G401 (cell line): ENCODE results near the gene KCP. TPM values are rescaled to one million over a fixed set of nuclear protein-coding genes. Genes with fewer than 3 reads are reported as not detected.

Experiments
- DNase-seq: peaks from one replicate; pipeline ENCODE4 v3.0.0-alpha.2; 2015; ENCODE audit warnings: low spot score
- in situ Hi-C: cut with HindIII; loops from 2 replicates; pipeline ENCODE4 v1.10.0; 2016; ENCODE audit warnings: low sequenced_read_pairs, mixed read lengths
- total RNA-seq: library from RNA; depleted of rRNA; stranded (reverse); fragments of >200 nt; shearing (Covaris generic); gene quantifications from 2 replicates; pipeline ENCODE4 v1.2.3, GENCODE V29; 2014

KCP gene
- total RNA-seq, 1 experiment from 2014 or later, result 4.7 TPM

GRCh38 chr7:128911423-128912031 is 1.0 kb upstream of the KCP start:
- DNase-seq, result peak; percentile 57
- in situ Hi-C loops, result no loop called here

- DNase-seq, result peak; percentile 34
- in situ Hi-C loops, result no loop called here
Observed at GRCh38 chr7:128909625-128910568, 612 bp downstream of the KCP start.

DNA sequence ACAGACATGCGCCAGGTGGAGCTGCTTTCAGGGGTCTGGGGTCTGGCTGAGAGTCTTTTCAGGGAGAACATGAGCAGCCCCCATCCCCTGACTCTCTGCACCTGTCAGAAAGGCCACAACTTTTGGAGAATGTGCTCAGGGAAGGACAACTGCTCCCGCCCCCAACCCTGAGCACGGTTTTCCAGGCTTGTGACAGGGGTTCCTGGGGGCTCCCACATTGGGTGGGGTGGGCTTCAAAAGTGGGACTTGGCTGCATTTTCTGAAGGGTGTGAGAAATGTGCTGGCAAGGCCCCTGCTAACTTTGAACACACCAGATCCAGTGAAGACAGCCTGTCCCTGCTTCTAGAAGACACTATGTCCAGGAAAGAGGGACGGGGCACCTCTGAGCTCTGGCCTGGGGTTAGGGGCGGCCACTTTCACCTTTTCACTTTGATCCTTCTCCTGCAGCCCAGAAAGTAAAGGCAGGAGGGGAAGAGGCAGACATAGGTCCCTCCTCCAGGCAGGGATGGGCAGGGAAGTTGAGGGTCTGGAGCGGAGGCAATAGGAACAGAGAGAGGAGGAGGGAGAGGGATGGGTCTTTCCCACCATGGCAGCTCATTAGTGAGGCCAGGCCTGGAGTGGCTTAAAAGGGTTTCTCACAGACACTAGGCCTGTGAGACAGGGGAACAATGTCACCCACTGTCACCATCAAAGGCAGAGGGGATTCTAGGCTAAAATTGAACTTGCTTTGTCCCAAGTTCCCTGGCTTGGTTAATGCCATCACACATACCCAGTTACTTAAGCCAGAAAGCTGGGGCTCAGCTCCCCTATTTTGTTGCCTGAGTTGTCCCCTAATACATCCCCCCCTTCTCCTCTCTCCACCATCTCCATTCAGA is 1.5 kb downstream of the KCP start:
- in situ Hi-C loops, result no loop called here
- no peak for DNase-seq

DNA sequence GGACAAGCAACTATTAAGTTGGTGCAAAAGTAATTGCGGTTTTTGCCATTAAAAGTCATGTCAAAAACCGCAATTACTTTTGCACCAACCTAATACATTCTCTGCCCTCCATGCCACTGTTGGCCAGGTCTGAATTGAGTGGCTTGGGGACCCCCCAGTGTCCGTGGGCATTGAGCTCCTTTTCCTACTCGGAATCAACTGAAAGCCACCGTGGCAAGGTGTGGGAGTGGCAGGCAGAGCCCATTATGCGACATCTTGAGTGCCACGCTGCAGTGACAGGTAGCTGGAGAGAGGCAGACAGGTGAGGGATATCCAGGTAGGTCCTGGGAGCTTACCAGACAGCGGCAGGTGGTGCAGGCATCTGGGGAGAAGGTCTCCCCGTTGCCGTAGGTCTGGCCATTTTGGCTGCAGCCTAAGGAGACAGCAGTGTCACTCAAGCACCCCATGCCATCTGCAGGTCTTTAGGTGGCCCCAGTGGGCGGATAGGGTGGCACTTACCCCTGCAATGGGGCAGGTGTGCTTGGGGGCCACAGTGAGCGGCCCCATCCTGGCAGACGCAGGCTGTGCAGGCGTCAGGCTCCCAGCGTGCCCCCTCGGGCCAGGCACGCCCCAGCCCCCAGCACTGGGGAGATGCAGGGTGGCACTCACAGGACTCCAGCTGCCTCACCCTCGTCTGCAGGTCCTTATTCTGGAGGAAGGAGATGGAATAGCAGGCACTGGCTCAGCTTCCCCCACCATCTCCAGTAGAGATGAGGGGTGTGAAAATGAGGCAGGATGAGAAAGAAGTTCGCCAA is 3.5 kb downstream of the KCP start:
- DNase-seq, result no peak
- in situ Hi-C loops, result no loop called here

DNA sequence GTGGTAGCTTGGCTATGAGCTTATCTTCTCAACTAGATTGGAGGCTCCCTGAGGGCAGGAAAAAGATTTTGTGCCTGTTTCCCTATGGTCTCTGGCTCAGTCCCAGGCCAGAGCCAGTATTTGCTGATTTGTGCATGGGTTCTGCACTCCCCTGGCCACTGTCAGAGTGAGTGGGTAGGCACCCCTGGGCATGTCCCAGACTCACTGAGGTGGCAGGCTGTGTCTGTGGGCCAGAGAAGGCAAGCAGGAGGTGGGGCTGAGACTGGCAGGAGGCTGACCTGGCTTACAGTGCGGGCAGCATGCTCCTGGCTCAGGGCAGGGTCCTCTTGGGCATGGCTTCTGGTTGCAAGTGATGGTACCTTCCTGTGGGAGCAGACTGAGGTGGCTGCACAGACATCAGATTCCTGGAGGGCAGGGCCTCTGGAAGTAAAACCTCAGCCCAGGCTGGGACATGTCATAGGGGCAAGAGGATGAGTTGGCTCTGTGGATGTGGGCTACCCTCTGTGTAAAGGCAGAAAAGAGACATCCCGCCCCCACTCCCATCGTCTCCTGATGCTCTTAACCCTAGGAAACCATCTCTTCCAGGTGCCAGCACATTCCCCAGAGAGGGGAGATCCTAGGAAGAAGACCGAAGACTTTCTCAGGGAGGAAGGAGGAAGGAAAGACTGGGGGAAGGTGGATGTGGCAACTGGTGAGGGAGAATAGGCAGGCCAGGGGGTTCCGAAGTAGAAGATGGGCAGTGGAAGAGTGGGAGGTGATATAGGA is 4.3 kb downstream of the KCP start:
- in situ Hi-C loops, result no loop called here
- DNase-seq, result no peak

GRCh38 chr7:128904381-128905197 is 5.9 kb downstream of the KCP start:
- in situ Hi-C loops, result no loop called here
- DNase-seq, result peak; percentile 44

DNA sequence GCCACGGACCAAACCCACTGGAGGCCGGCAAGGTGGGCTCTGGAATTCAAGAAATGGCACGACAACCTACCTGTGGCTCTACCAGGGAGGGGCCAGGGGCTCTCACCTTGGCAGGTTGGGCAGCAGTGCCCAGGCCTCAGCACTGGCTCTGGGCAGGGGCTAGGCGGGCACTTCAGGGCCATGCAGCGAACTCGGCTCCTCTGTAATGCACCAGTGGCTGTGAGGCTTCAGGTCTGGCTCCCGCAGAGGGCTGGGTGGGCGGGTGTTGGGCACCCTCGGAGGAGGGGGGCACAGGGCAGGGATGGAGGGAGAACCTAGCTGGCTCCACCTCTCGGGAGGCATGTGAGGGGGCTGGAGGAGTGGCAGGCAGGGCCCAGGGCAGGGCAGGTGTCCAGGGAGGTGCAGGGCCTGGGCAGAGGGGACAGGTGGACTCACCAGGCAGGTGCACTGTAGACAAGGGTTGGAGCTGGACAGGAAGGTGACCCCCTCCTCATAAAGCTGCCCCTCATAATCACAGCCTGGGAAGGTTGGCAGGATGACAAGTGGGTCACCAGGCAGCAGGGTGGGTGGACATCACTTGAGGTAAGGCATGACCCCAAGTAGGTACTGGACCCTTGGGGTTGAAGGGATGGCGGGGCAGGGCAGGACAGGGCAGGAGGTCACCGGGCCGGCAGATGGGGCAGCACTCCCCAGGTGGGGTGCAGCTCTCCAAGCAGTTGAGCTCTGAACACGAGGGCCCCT is 6.7 kb downstream of the KCP start:
- in situ Hi-C loops, result no loop called here
- no peak for DNase-seq

- DNase-seq, result no peak
- in situ Hi-C loops, result no loop called here
Observed at GRCh38 chr7:128902761-128903585, 7.5 kb downstream of the KCP start.

GRCh38 chr7:128900237-128900636 is 10.3 kb downstream of the KCP start:
- no peak for DNase-seq
- in situ Hi-C loops, result no loop called here

- in situ Hi-C loops, result no loop called here
- no peak for DNase-seq
Observed at GRCh38 chr7:128899392-128899791, 11.1 kb downstream of the KCP start.

DNA sequence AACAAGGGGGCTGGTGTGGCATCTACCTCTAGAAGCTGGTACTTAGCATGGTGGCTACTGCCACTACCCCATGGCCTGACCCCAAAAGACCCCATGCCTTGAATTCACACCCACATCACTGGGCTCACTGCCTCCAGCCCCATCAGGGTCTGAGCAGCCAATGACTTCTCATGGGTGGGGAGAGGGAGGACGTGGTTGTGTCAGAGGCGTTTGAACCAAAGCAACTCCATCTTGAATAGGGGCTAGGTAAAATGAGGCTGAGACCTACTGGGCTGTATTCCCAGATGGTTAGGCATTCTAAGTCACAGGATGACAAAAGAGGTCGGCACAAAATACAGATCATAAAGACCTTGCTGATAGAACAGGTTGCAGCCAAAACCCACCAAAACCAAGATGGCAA is 15.2 kb downstream of the KCP start:
- no peak for DNase-seq
- in situ Hi-C loops, result no loop called here

DNA sequence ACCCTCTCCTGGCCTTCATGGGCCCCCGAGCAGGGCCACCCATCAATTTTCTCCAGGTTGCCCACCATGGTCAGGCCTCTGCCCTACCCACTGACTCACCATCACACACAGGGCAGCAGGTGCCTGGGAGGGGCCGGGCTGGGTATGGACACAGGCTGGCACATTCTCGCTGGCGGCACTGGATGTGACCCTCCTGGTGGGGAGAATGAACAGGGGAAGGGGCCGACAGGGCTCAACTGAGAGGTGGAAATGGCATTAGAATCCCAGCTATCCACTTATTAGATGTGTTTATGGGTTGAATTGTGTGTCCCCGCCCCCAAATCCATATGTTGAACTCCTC is 16.4 kb downstream of the KCP start:
- DNase-seq, result no peak
- in situ Hi-C loops, result no loop called here

DNA sequence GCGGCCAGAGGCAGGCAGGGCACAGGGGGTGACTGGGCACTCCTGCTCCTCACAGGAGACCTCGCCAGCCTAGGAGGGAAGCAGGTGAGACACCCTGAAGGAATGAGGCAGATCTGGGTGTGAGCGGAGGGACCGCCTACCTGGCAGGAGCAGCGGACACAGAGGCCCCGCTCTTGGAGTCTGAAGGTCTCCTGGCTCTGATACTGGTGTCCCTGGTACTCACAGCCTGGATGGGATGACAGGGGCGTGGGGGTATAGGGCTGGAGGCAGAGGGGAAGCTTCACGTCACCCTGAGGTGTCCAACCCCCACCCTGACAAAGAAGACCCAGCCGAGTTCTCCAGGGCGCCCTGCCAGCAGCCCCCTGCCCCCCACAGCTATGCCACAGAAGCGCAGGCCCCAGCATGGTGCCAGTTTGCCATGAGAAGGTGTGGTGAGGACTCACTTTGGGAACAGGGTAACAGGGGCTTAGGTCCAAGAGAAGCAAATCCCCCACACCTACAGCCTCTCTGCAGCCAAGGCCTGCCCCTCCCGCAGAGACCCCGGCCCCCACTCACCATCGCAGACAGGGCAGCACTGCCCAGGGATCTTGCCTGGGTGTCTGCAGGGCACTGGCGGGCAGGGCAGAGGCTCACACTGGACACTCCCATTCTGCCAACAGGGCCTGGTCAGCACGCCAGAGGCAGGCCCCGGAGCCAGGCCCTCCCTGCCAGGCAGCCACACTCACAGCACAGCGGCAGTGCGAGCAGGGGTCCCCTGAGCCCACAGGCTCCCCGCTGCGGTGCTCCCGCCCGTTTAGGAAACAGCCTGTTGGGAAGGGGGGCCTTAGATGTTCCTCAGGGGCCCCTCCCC is 17.0 kb downstream of the KCP start:
- in situ Hi-C loops, result no loop called here
- no peak for DNase-seq

GRCh38 chr7:128892521-128893250 is 17.8 kb downstream of the KCP start:
- no peak for DNase-seq
- in situ Hi-C loops, result no loop called here

DNA sequence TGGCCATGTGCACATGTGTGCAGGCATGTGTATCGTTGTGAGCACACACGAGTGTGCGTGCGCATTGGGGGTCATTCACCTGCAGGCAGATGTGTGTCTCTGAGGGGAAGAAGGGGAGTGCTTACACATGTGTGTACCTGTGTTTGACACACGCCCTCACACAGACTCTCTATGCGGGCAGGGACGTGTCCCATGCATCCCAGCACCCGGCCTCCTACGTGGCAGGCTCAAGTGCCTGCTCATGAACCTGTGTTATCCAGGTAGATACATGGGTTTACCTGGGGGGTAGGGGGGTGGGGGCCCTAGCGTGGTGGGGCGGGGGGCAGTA is 18.6 kb downstream of the KCP start:
- DNase-seq, result no peak
- in situ Hi-C loops, result no loop called here
